Colonic mucosa (tissue), 4 donors: ENCODE measurements around the gene SFTA2. TPM values are rescaled to one million over a fixed set of nuclear protein-coding genes. Genes with fewer than 3 reads are reported as not detected.
"Not testable (repeated sequence)": the region's sequence is repeated elsewhere in the genome, so short reads cannot be mapped to it uniquely, and the experiment has no call there.

Source experiments
- DNase-seq: peaks from one replicate; pipeline ENCODE4 v3.0.0-alpha.2; 2020
- H3K27ac ChIP-seq: fragments of 200-600 bp; one replicate; pipeline ENCODE4 v1.8.0; 2021
- H3K27me3 ChIP-seq: fragments of 200-600 bp; one replicate; pipeline ENCODE4 v1.8.0; 2021
- H3K36me3 ChIP-seq: fragments of 200-600 bp; one replicate; pipeline ENCODE4 v1.8.0; 2021
- H3K4me1 ChIP-seq: fragments of 200-600 bp; one replicate; pipeline ENCODE4 v1.8.0; 2021; ENCODE audit warnings: mild to moderate bottlenecking
- H3K4me3 ChIP-seq: fragments of 200-600 bp; one replicate; pipeline ENCODE4 v1.8.0; 2021
- H3K9ac ChIP-seq, 2 donors: one replicate each; pipeline ENCODE4 v1.7.0; 2013; ENCODE audit warnings: control low read depth in 2 of 2, low read depth in 2 of 2, low read length in 2 of 2
- H3K9me3 ChIP-seq: fragments of 200-600 bp; one replicate; pipeline ENCODE4 v1.8.0; 2021
- CTCF ChIP-seq: fragments of 200-600 bp; IDR thresholded peaks from one replicate; pipeline ENCODE4 v1.8.0; 2022; ENCODE audit warnings: antibody characterized with exemption, mild to moderate bottlenecking
- intact Hi-C: fragments of 100-400 bp; cut with DNase I; formaldehyde crosslinking; loops from one replicate; pipeline ENCODE4 v1.14.1; 2022
- total RNA-seq, 2 donors: library from RNA; stranded (reverse); fragmentation: NEBNext Ultra II Directional in 1 of 2; extraction: Animal tissue kit (Norgen Biotek cat#: 25700) in 1 of 2; gene quantifications; one replicate each; pipeline ENCODE4 v1.2.1, GENCODE V29; 2021
- donor health status: healthy.
- donor health status: DM: no; HTN: no; CAD: no.
- donor health status: DM: no; HTN: no; CAD: no.

The SFTA2 gene
- total RNA-seq, 2 donors from 2014 or later, result 1.3 TPM; not detected in 1

GRCh38 chr6:30915591-30915946, 16.4 kb downstream of the SFTA2 start:
- no peaks in the 10 kb centered on the region for H3K36me3 ChIP-seq
- peak; percentile 48 for DNase-seq

GRCh38 chr6:30914854-30915590, 16.9 kb downstream of the SFTA2 start:
- intact Hi-C loops, result loop anchor here (5.0 kb wide), 1 partner anchor 162 kb away; no protein-coding TSS in a partner anchor
- peak; percentile 28 for DNase-seq
- Histone ChIP-seq H3K36me3 (no peaks in the 10 kb centered on the region), H3K4me1 (peaks cover 3% of the 10 kb centered on the region), H3K9ac (peak overlapping the region; percentile 76 to 93), H3K27me3 (no peaks in the 10 kb centered on the region), H3K27ac (peak overlapping the region; percentile 80), H3K9me3 (no peaks in the 10 kb centered on the region), H3K4me3 (peak overlapping the region; percentile 55)
- TF ChIP-seq CTCF, result no peak

More at GRCh38 chr6:30915591-30915946, 16.4 kb downstream of the SFTA2 start:
- peaks cover 3% of the 10 kb centered on the region for H3K4me1 ChIP-seq
- H3K4me3 ChIP-seq, result no peak overlapping the region
- H3K27me3 ChIP-seq, result no peaks in the 10 kb centered on the region
- peak overlapping the region; percentile 80 for H3K27ac ChIP-seq
- no peaks in the 10 kb centered on the region for H3K9me3 ChIP-seq
- intact Hi-C loops, result loop anchor here (5.0 kb wide), 1 partner anchor 162 kb away; no protein-coding TSS in a partner anchor
- TF ChIP-seq CTCF, result peak; percentile 37
- peak overlapping the region in 1 of 2 donors; percentile 93 for H3K9ac ChIP-seq

GRCh38 chr6:30914076-30914853, 17.7 kb downstream of the SFTA2 start, which contains the start of gene VARS2:
Gene VARS2 (plus strand): TSS chr6:30914238. CDS start chr6:30914837, 599 bp downstream.
- DNase-seq, result peak; percentile 94
- peaks cover 3% of the 10 kb centered on the region for H3K4me1 ChIP-seq
- peak within 1 kb of the TSS; percentile 55 for H3K4me3 ChIP-seq
- H3K27ac ChIP-seq, result peak within 1 kb of the TSS; percentile 80
- TF ChIP-seq CTCF, result no peak
- H3K9ac ChIP-seq, result peak within 1 kb of the TSS; percentile 76 to 93
- intact Hi-C loops, result no loop called here
- no peaks in the 10 kb centered on the region for H3K36me3 ChIP-seq
- no peaks in the 10 kb centered on the region for H3K27me3 ChIP-seq
- H3K9me3 ChIP-seq, result no peaks in the 10 kb centered on the region

- TF ChIP-seq CTCF, result no peak
- Histone ChIP-seq H3K4me3 (peak overlapping the region; percentile 55), H3K36me3 (no peaks in the 10 kb centered on the region), H3K4me1 (peaks cover 4% of the 10 kb centered on the region), H3K9me3 (no peaks in the 10 kb centered on the region), H3K9ac (peak overlapping the region; percentile 32 to 70), H3K27me3 (no peaks in the 10 kb centered on the region), H3K27ac (peak overlapping the region; percentile 80)
- DNase-seq, result no peak
- intact Hi-C loops, result no loop called here
Observed at GRCh38 chr6:30913721-30914075, 18.3 kb downstream of the SFTA2 start.

GRCh38 chr6:30912746-30913520, 19.0 kb downstream of the SFTA2 start:
- TF ChIP-seq CTCF, result no peak
- H3K36me3 ChIP-seq, result no peaks in the 10 kb centered on the region
- peaks cover 6% of the 10 kb centered on the region for H3K4me1 ChIP-seq
- DNase-seq, result no peak
- no peak overlapping the region for H3K4me3 ChIP-seq
- H3K27ac ChIP-seq, result peak overlapping the region; percentile 80
- intact Hi-C loops, result no loop called here
- H3K27me3 ChIP-seq, result no peaks in the 10 kb centered on the region
- no peaks in the 10 kb centered on the region for H3K9me3 ChIP-seq
- peak overlapping the region in 1 of 2 donors; percentile 70 for H3K9ac ChIP-seq

- H3K36me3 ChIP-seq, DNase-seq, H3K9ac ChIP-seq, intact Hi-C loops, H3K27ac ChIP-seq, H3K27me3 ChIP-seq, H3K4me1 ChIP-seq, H3K9me3 ChIP-seq, H3K4me3 ChIP-seq: not testable (repeated sequence)
Observed at GRCh38 chr6:30910473-30910872, 21.5 kb downstream of the SFTA2 start.
